22Rv1 (cell line): ENCODE results near the gene GREB1L.
"Not testable (repeated sequence)": the region's sequence is repeated elsewhere in the genome, so short reads cannot be mapped to it uniquely, and the experiment has no call there.

Source experiments
- H3K27ac ChIP-seq: fragments of 450-650 bp; 2 replicates; pipeline ENCODE4 v1.5.1; 2017
- ZFX ChIP-seq: fragments of 450-650 bp; IDR thresholded peaks from 2 replicates; pipeline ENCODE4 v1.6.1; 2017; ENCODE audit warnings: antibody characterized with exemption, borderline replicate concordance
- TF ChIP-seq, protein P1 (sequence below): fragments of 450-650 bp; IDR thresholded peaks from 2 replicates; pipeline ENCODE4 v1.5.1; 2017; ENCODE audit warnings: mild to moderate bottlenecking

GREB1L gene

DNA sequence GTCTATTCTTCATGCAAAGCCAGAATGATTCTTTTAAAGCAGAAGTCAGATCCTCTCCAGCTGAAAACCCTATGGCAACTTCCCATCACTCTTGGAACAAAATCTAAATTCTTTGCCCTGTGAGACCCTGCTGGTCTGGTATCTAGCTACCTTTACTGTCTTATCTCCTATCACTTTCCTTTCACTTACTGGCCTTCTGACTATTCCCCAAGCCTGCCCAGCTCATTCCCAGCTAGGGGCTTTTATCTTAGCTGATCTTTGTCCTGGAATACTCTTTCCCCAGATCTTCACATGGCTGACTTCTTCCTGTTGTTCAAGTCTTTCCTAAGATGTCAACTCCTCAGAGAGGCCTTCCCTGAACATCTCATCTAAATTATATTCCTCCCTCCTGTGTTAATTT is 63.6 kb downstream of the GREB1L start:
- no peak overlapping the region for H3K27ac ChIP-seq
- TF ChIP-seq, protein P1, sequence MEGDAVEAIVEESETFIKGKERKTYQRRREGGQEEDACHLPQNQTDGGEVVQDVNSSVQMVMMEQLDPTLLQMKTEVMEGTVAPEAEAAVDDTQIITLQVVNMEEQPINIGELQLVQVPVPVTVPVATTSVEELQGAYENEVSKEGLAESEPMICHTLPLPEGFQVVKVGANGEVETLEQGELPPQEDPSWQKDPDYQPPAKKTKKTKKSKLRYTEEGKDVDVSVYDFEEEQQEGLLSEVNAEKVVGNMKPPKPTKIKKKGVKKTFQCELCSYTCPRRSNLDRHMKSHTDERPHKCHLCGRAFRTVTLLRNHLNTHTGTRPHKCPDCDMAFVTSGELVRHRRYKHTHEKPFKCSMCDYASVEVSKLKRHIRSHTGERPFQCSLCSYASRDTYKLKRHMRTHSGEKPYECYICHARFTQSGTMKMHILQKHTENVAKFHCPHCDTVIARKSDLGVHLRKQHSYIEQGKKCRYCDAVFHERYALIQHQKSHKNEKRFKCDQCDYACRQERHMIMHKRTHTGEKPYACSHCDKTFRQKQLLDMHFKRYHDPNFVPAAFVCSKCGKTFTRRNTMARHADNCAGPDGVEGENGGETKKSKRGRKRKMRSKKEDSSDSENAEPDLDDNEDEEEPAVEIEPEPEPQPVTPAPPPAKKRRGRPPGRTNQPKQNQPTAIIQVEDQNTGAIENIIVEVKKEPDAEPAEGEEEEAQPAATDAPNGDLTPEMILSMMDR: no peak
- TF ChIP-seq ZFX: no peak

- TF ChIP-seq, protein P1: no peak
- TF ChIP-seq ZFX: no peak
- no peak overlapping the region for H3K27ac ChIP-seq
Measured at GRCh38 chr18:21306368-21306767, 64.3 kb downstream of the GREB1L start.

DNA sequence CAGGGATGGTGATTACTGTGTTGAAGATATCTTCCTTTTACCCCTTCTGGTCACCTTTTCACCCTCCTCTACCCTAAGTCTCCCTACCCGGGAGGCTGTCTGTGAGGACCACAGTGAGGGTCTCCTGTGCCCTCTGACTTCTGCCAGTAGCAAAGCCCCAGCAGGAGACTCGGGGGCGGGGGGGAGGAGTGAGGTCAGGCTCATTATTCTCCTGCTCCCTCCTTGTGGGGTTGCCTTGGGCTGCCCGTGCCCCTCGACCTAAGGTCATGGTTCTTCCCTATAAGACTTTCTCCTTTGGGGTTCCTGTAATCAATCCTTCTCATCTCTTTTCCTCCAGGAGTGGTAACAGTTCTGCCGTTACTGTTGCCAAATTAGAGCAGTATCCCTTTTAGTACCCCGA is 65.5 kb downstream of the GREB1L start:
- no peak overlapping the region for H3K27ac ChIP-seq
- no peak for TF ChIP-seq ZFX
- TF ChIP-seq, protein P1: no peak

DNA sequence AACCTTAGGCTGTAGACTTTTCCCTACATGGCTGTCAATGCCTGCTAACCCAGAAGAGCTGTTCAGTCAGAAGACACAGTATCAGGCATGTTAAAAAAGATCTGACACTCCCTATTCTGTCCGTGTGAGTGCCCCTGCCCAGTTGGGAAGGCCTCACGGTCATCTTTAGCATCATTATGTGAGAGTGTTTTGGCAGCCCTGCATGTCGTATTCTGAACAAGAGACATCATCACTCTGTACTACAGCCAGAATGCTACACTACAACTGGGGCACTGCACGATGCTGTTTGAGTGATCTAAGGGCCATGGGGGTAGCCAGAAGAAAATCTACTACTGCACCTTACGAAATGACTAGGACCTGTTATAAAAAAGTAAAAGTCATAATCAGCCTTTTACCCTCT is 67.2 kb downstream of the GREB1L start:
- TF ChIP-seq, protein P1: no peak
- TF ChIP-seq ZFX: no peak
- no peak overlapping the region for H3K27ac ChIP-seq

- H3K27ac ChIP-seq: not testable (repeated sequence)
Measured at GRCh38 chr18:21311980-21312379, 69.9 kb downstream of the GREB1L start.

GRCh38 chr18:21313576-21313975 is 71.5 kb downstream of the GREB1L start:
- no peak overlapping the region for H3K27ac ChIP-seq
- no peak for TF ChIP-seq ZFX
- TF ChIP-seq, protein P1: no peak

- H3K27ac ChIP-seq: no peak overlapping the region
- TF ChIP-seq, protein P1: no peak
- TF ChIP-seq ZFX: no peak
Measured at GRCh38 chr18:21314724-21315123, 72.7 kb downstream of the GREB1L start.

- not testable (repeated sequence) for H3K27ac ChIP-seq
Measured at GRCh38 chr18:21315126-21315525, 73.1 kb downstream of the GREB1L start.
